HFF-Myc (cell line): Measurements from ENCODE around the gene TMEM115.

ENCODE experiments used
- DNase-seq: peaks from one replicate; pipeline ENCODE4 v3.0.0-alpha.2; 2011; ENCODE audit warnings: low read depth; ENCODE audit errors: extremely low read depth
- H3K4me3 ChIP-seq: replicated peaks from 2 replicates; pipeline ENCODE4 v1.5.1; 2011; ENCODE audit warnings: low read depth, mild to moderate bottlenecking, control low read depth, low read length
- CTCF ChIP-seq: IDR thresholded peaks from 2 replicates; pipeline ENCODE4 v1.5.1; 2012; ENCODE audit warnings: mild to moderate bottlenecking, low read depth, low read length, control low read depth; ENCODE audit errors: missing control alignments

The TMEM115 gene

GRCh38 chr3:50395070-50395860 lies 35.9 kb upstream of the TMEM115 start:
- no peak overlapping the region for H3K4me3 ChIP-seq
- DNase-seq = no peak
- TF ChIP-seq CTCF = no peak

GRCh38 chr3:50393061-50393460 lies 33.7 kb upstream of the TMEM115 start:
- no peak overlapping the region for H3K4me3 ChIP-seq
- DNase-seq = no peak
- no peak for TF ChIP-seq CTCF

GRCh38 chr3:50392101-50392715 lies 32.9 kb upstream of the TMEM115 start:
- no peak overlapping the region for H3K4me3 ChIP-seq
- no peak for DNase-seq
- TF ChIP-seq CTCF = no peak

- TF ChIP-seq CTCF = no peak
- no peak for DNase-seq
- H3K4me3 ChIP-seq = no peak overlapping the region
Observed at GRCh38 chr3:50390508-50391224, 31.3 kb upstream of the TMEM115 start.

- DNase-seq = no peak
- TF ChIP-seq CTCF = no peak
- no peak overlapping the region for H3K4me3 ChIP-seq
Observed at GRCh38 chr3:50389414-50389767, 30.1 kb upstream of the TMEM115 start.

- no peak for TF ChIP-seq CTCF
- no peak overlapping the region for H3K4me3 ChIP-seq
- no peak for DNase-seq
Observed at GRCh38 chr3:50388720-50389413, 29.5 kb upstream of the TMEM115 start.
